ENCODE results near the gene ZNF474.

ZNF474 gene

GRCh38 chr5:122126756-122127321 is 2.5 kb upstream of the ZNF474 start:
- Histone ChIP-seq H3K18ac (ENCODE audit: low read length) (peak overlapping the region; percentile 35), H3K9ac (ENCODE audit: low read depth, low read length, poor library complexity) (no peak overlapping the region), H3K36me3 (replicated peaks in 1 of 2; ENCODE audit: control insufficient read depth in 2 of 2, insufficient read depth in 2 of 2, low read length in 2 of 2) (no peaks in the 10 kb centered on the region), H3K4me2 (ENCODE audit: insufficient read depth, low read length, poor library complexity, severe bottlenecking) (no peak overlapping the region), H2BK120ac (ENCODE audit: low read depth, low read length) (no peak overlapping the region), H3K9me3 (replicated peaks in 1 of 2; ENCODE audit: control insufficient read depth in 2 of 2, insufficient read depth in 1 of 2, low read depth in 1 of 2, low read length in 2 of 2) (no peaks in the 10 kb centered on the region), H4K91ac (ENCODE audit: low read depth, low read length, poor library complexity) (no peak overlapping the region), H2AFZ (ENCODE audit: low read length) (peak overlapping the region; percentile 86), H3K4me3 (ENCODE audit: low read length in 2 of 2) (no peak overlapping the region), H2BK5ac (ENCODE audit: low read length) (no peak overlapping the region), H2BK12ac (ENCODE audit: low read length) (no peak overlapping the region), H2BK15ac (ENCODE audit: low read length) (no peak overlapping the region), H3K4ac (ENCODE audit: low read length) (no peak overlapping the region), H3K79me1 (ENCODE audit: low read depth, low read length) (no peaks in the 10 kb centered on the region), H4K8ac (ENCODE audit: low read depth, low read length) (no peak overlapping the region), H2AK5ac (ENCODE audit: low read depth, low read length) (no peak overlapping the region), H3K14ac (ENCODE audit: low read length) (no peak overlapping the region), H3K4me1 (ENCODE audit: control insufficient read depth in 2 of 2, insufficient read depth in 1 of 2, low read depth in 1 of 2, low read length in 2 of 2) (peaks cover 7 to 16% of the 10 kb centered on the region in 2 donors), H3K23ac (ENCODE audit: low read depth, low read length, poor library complexity) (no peak overlapping the region), H3K27ac (replicated peaks; ENCODE audit: low read length) (no peak overlapping the region), H3K27me3 (ENCODE audit: control insufficient read depth in 3 of 3, insufficient read depth in 3 of 3, low read depth in 1 of 3, low read length in 3 of 3) (no peaks in the 10 kb centered on the region)
- no CpG with 5 or more reads among the region's 10 CpGs for WGBS, 2 donors (ENCODE audit: extremely low coverage in 2 of 2, insufficient read length in 2 of 2, insufficient replicate concordance in 1 of 2)
- no peak for DNase-seq (ENCODE audit: low spot score)

- no CpG with 5 or more reads among the region's 2 CpGs for WGBS, 2 donors (ENCODE audit: extremely low coverage in 2 of 2, insufficient read length in 2 of 2, insufficient replicate concordance in 1 of 2)
- no peak overlapping the region for H2AFZ ChIP-seq (ENCODE audit: low read length)
- no peak overlapping the region for H2BK120ac ChIP-seq (ENCODE audit: low read depth, low read length)
- no peak for DNase-seq (ENCODE audit: low spot score)
- H3K9me3 ChIP-seq (replicated peaks in 1 of 2; ENCODE audit: control insufficient read depth in 2 of 2, insufficient read depth in 1 of 2, low read depth in 1 of 2, low read length in 2 of 2): no peaks in the 10 kb centered on the region
- peaks cover 7 to 16% of the 10 kb centered on the region in 2 donors for H3K4me1 ChIP-seq (ENCODE audit: control insufficient read depth in 2 of 2, insufficient read depth in 1 of 2, low read depth in 1 of 2, low read length in 2 of 2)
- H3K36me3 ChIP-seq (replicated peaks in 1 of 2; ENCODE audit: control insufficient read depth in 2 of 2, insufficient read depth in 2 of 2, low read length in 2 of 2): no peaks in the 10 kb centered on the region
- H3K9ac ChIP-seq (ENCODE audit: low read depth, low read length, poor library complexity): no peak overlapping the region
- H3K4ac ChIP-seq (ENCODE audit: low read length): no peak overlapping the region
- no peak overlapping the region for H2AK5ac ChIP-seq (ENCODE audit: low read depth, low read length)
- H2BK15ac ChIP-seq (ENCODE audit: low read length): no peak overlapping the region
- H4K91ac ChIP-seq (ENCODE audit: low read depth, low read length, poor library complexity): no peak overlapping the region
- no peak overlapping the region for H3K18ac ChIP-seq (ENCODE audit: low read length)
- H4K8ac ChIP-seq (ENCODE audit: low read depth, low read length): no peak overlapping the region
- no peaks in the 10 kb centered on the region for H3K79me1 ChIP-seq (ENCODE audit: low read depth, low read length)
- no peak overlapping the region for H3K14ac ChIP-seq (ENCODE audit: low read length)
- H3K27ac ChIP-seq (replicated peaks; ENCODE audit: low read length): no peak overlapping the region
- no peak overlapping the region for H2BK5ac ChIP-seq (ENCODE audit: low read length)
- no peak overlapping the region for H3K23ac ChIP-seq (ENCODE audit: low read depth, low read length, poor library complexity)
- H3K4me2 ChIP-seq (ENCODE audit: insufficient read depth, low read length, poor library complexity, severe bottlenecking): no peak overlapping the region
- H2BK12ac ChIP-seq (ENCODE audit: low read length): no peak overlapping the region
- H3K27me3 ChIP-seq (ENCODE audit: control insufficient read depth in 3 of 3, insufficient read depth in 3 of 3, low read depth in 1 of 3, low read length in 3 of 3): no peaks in the 10 kb centered on the region
- no peak overlapping the region for H3K4me3 ChIP-seq (ENCODE audit: low read length in 2 of 2)
Observed at GRCh38 chr5:122130152-122130551, 806 bp downstream of the ZNF474 start.

GRCh38 chr5:122137702-122138101 is 8.4 kb downstream of the ZNF474 start:
- Histone ChIP-seq H3K4me3 (ENCODE audit: low read length in 2 of 2) (no peak overlapping the region), H3K79me1 (ENCODE audit: low read depth, low read length) (no peaks in the 10 kb centered on the region), H2BK15ac (ENCODE audit: low read length) (no peak overlapping the region), H2AK5ac (ENCODE audit: low read depth, low read length) (no peak overlapping the region), H2AFZ (ENCODE audit: low read length) (no peak overlapping the region), H3K23ac (ENCODE audit: low read depth, low read length, poor library complexity) (no peak overlapping the region), H3K9ac (ENCODE audit: low read depth, low read length, poor library complexity) (no peak overlapping the region), H2BK5ac (ENCODE audit: low read length) (no peak overlapping the region), H3K36me3 (replicated peaks in 1 of 2; ENCODE audit: control insufficient read depth in 2 of 2, insufficient read depth in 2 of 2, low read length in 2 of 2) (no peaks in the 10 kb centered on the region), H2BK120ac (ENCODE audit: low read depth, low read length) (no peak overlapping the region), H3K4me1 (ENCODE audit: control insufficient read depth in 2 of 2, insufficient read depth in 1 of 2, low read depth in 1 of 2, low read length in 2 of 2) (no peaks in the 10 kb centered on the region), H3K18ac (ENCODE audit: low read length) (no peak overlapping the region), H3K27me3 (ENCODE audit: control insufficient read depth in 3 of 3, insufficient read depth in 3 of 3, low read depth in 1 of 3, low read length in 3 of 3) (no peaks in the 10 kb centered on the region), H4K8ac (ENCODE audit: low read depth, low read length) (no peak overlapping the region), H4K91ac (ENCODE audit: low read depth, low read length, poor library complexity) (no peak overlapping the region), H3K9me3 (replicated peaks in 1 of 2; ENCODE audit: control insufficient read depth in 2 of 2, insufficient read depth in 1 of 2, low read depth in 1 of 2, low read length in 2 of 2) (no peaks in the 10 kb centered on the region), H2BK12ac (ENCODE audit: low read length) (no peak overlapping the region), H3K4ac (ENCODE audit: low read length) (no peak overlapping the region), H3K14ac (ENCODE audit: low read length) (no peak overlapping the region), H3K4me2 (ENCODE audit: insufficient read depth, low read length, poor library complexity, severe bottlenecking) (no peak overlapping the region), H3K27ac (replicated peaks; ENCODE audit: low read length) (no peak overlapping the region)
- WGBS, 2 donors (ENCODE audit: extremely low coverage in 2 of 2, insufficient read length in 2 of 2, insufficient replicate concordance in 1 of 2): no CpG with 5 or more reads among the region's 4 CpGs
- no peak for DNase-seq (ENCODE audit: low spot score)

GRCh38 chr5:122138356-122138755 is 9.0 kb downstream of the ZNF474 start:
- Histone ChIP-seq H3K9ac (ENCODE audit: low read depth, low read length, poor library complexity) (no peak overlapping the region), H3K9me3 (replicated peaks in 1 of 2; ENCODE audit: control insufficient read depth in 2 of 2, insufficient read depth in 1 of 2, low read depth in 1 of 2, low read length in 2 of 2) (no peaks in the 10 kb centered on the region), H4K91ac (ENCODE audit: low read depth, low read length, poor library complexity) (no peak overlapping the region), H2AFZ (ENCODE audit: low read length) (no peak overlapping the region), H3K4me1 (ENCODE audit: control insufficient read depth in 2 of 2, insufficient read depth in 1 of 2, low read depth in 1 of 2, low read length in 2 of 2) (no peaks in the 10 kb centered on the region), H2BK120ac (ENCODE audit: low read depth, low read length) (no peak overlapping the region), H3K4me3 (ENCODE audit: low read length in 2 of 2) (no peak overlapping the region), H3K27me3 (ENCODE audit: control insufficient read depth in 3 of 3, insufficient read depth in 3 of 3, low read depth in 1 of 3, low read length in 3 of 3) (no peaks in the 10 kb centered on the region), H3K14ac (ENCODE audit: low read length) (no peak overlapping the region), H3K4ac (ENCODE audit: low read length) (no peak overlapping the region), H2BK5ac (ENCODE audit: low read length) (no peak overlapping the region), H2BK12ac (ENCODE audit: low read length) (no peak overlapping the region), H4K8ac (ENCODE audit: low read depth, low read length) (no peak overlapping the region), H3K79me1 (ENCODE audit: low read depth, low read length) (no peaks in the 10 kb centered on the region), H2BK15ac (ENCODE audit: low read length) (no peak overlapping the region), H2AK5ac (ENCODE audit: low read depth, low read length) (no peak overlapping the region), H3K18ac (ENCODE audit: low read length) (no peak overlapping the region), H3K27ac (replicated peaks; ENCODE audit: low read length) (no peak overlapping the region), H3K23ac (ENCODE audit: low read depth, low read length, poor library complexity) (no peak overlapping the region), H3K36me3 (replicated peaks in 1 of 2; ENCODE audit: control insufficient read depth in 2 of 2, insufficient read depth in 2 of 2, low read length in 2 of 2) (no peaks in the 10 kb centered on the region), H3K4me2 (ENCODE audit: insufficient read depth, low read length, poor library complexity, severe bottlenecking) (no peak overlapping the region)
- no peak for DNase-seq (ENCODE audit: low spot score)
- 100% methylated on average over 1 of the region's 3 CpGs; no CpG with 5 or more reads in 1 of the 2 donors for WGBS, 2 donors (ENCODE audit: extremely low coverage in 2 of 2, insufficient read length in 2 of 2, insufficient replicate concordance in 1 of 2)

Measured in neuronal stem cell (in vitro differentiated cells).